Sigmoid colon (tissue), 4 donors: ENCODE data around the gene ACTN4.

Experiments used
- CTCF ChIP-seq, 4 experiments: fragments of 450-650 bp in 3 of 4; fragments of 200-600 bp in 1 of 4; IDR thresholded peaks; one replicate each; pipeline ENCODE4 v1.5.1; 2016 to 2019; ENCODE audit warnings: antibody characterized with exemption in 4 of 4, mild to moderate bottlenecking in 3 of 4, moderate library complexity in 2 of 4
- EP300 ChIP-seq, 4 donors: sonication (generic); formaldehyde crosslinking; IDR thresholded peaks; one replicate each; pipeline ENCODE4 v1.6.1; 2017; ENCODE audit warnings: antibody characterized with exemption in 4 of 4

GRCh38 chr19:38675611-38676010, 28.2 kb downstream of the ACTN4 start:
- TF ChIP-seq CTCF (IDR thresholded peaks at IDR 0.05): no peak
- no peak for TF ChIP-seq EP300 (IDR thresholded peaks at IDR 0.05)
